Inferior parietal cortex (tissue), 1 donor: ENCODE results near the gene ARHGAP10.
"Not testable (repeated sequence)": the region's sequence is repeated elsewhere in the genome, so short reads cannot be mapped to it uniquely, and the experiment has no call there.

Experiments used
- DNase-seq: peaks from one replicate; pipeline ENCODE4 v3.0.0-alpha.2; 2016; ENCODE audit errors: extremely low spot score

Gene ARHGAP10

DNA sequence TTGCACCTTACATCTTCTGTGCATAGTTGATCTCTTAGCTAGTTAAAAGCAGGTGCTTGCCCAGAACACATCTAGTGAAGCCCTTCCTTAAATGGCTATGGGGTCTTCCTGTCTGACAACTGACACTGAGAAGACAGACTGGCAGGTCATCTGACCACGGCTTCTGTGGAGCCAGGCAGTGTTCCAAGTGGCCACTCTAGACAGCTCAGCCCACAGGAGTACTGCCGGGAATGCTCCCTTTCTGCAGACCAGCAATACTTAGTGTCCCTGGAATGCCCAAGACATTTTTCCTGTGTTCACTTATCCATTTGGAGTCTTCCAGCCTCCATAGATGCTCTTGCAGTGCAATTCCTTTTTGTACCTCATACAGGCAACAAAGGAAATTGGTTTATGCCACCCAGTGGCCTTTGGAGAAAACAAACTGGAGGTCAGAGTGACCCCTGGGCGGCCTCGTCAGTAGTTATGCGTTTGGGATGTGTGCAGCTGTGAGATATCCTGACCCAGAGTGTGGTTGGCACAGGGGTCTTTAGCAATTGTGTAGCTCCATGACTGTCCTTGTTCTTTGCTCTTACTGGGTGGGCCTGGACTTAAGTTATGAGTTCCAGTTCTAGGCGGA lies 335.5 kb downstream of the ARHGAP10 start:
- no peak for DNase-seq

GRCh38 chr4:148068065-148068911 lies 336.4 kb downstream of the ARHGAP10 start:
- DNase-seq: no peak

GRCh38 chr4:148069086-148069894 lies 337.4 kb downstream of the ARHGAP10 start:
- DNase-seq: no peak

GRCh38 chr4:148069895-148070178 lies 337.9 kb downstream of the ARHGAP10 start:
- no peak for DNase-seq

- DNase-seq: no peak
These were observed 339.1 kb downstream of the ARHGAP10 start for GRCh38 chr4:148071009-148071408.

DNA sequence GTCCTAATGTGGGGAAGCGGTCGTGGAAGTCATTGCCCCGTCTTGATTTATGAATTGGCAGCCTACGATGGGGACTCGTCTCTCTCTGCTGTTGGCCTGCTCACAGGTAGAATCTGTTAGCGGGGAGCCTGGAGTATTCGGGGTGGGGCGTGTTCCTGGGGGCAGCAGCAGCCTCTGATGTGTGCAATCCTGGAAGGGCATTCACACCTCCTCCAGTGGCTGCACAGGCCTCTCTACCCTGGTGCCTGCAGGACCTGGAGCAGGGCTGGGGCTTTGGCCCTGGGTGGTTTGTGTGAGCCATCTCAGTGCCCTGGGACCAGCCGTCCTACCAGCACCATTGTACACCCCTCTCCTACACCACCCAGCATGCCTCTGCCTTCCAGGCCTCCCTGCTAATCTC lies 340.9 kb downstream of the ARHGAP10 start:
- no peak for DNase-seq

DNA sequence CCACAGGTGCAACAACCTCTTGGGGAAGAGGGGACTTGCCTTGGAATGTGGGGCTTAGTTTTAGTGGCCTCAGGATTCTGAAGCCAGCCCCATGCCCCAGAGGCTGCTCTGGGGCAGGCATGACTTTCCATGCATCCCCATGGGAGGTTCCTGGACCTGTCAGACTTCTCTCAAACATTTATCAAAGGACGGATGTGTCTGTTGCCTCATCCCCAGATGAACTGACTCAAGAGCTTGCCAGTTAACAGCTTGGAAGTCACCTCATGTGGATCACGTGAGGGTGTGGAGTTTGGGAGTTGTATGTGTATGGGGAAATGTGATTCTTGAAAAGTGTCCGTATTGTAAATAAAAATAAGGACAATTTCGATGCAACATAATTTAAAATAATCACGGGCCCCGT lies 341.5 kb downstream of the ARHGAP10 start:
- no peak for DNase-seq

DNA sequence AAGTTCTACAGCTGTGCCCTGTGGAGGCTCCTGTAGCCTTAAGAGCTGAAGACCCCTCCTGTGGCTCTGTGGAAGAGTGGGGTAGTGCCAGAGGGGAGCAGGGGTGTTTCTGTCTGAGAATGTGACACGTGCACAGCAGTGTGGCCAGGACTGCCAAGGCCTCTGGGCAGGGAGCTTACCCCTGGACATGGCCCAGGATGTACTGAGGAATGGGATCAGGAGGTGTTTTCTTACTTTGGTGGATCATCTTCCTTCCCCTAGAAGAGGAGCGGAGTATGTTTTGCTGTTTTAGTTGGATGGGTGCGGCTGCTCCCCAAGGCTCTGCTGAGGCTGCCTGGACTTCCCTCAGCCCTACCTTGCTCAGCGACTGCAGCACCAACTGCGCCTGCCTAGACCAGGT lies 342.6 kb downstream of the ARHGAP10 start:
- no peak for DNase-seq

GRCh38 chr4:148075438-148075837 lies 343.6 kb downstream of the ARHGAP10 start:
- no peak for DNase-seq

GRCh38 chr4:148076964-148077363 lies 345.1 kb downstream of the ARHGAP10 start:
- DNase-seq: no peak

- DNase-seq: no peak
These were observed 345.7 kb downstream of the ARHGAP10 start for GRCh38 chr4:148077581-148077980.

- DNase-seq: no peak
These were observed 346.2 kb downstream of the ARHGAP10 start for GRCh38 chr4:148078061-148078460.

GRCh38 chr4:148079961-148080360 lies 348.1 kb downstream of the ARHGAP10 start:
- DNase-seq: no peak

- no peak for DNase-seq
These were observed 349.4 kb downstream of the ARHGAP10 start for GRCh38 chr4:148081267-148081666.

DNA sequence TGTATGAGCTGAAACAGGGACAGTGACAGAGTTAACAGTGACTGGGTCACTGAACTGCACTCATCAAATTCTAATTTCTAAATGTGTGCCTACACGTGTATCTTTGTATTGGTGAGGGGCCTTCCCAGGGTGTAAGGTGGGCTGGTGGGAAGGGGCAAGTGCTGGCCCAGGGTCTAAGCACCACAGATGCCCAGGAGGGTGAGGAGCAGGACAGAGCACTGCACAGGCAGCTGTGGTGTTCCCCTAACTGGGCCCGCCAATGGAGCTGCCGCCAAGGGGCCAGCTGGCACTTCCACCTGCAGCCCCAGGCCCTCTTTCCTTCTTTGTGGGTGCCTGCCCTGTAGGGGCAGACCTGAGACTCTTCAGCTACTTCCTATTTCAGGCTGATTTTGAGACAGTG lies 349.9 kb downstream of the ARHGAP10 start:
- DNase-seq: no peak

GRCh38 chr4:148083073-148083472 lies 351.2 kb downstream of the ARHGAP10 start:
- DNase-seq: not testable (repeated sequence)

- DNase-seq: no peak
These were observed 357.7 kb downstream of the ARHGAP10 start for GRCh38 chr4:148089624-148090023.

- DNase-seq: no peak
These were observed 358.1 kb downstream of the ARHGAP10 start for GRCh38 chr4:148090029-148090428.

DNA sequence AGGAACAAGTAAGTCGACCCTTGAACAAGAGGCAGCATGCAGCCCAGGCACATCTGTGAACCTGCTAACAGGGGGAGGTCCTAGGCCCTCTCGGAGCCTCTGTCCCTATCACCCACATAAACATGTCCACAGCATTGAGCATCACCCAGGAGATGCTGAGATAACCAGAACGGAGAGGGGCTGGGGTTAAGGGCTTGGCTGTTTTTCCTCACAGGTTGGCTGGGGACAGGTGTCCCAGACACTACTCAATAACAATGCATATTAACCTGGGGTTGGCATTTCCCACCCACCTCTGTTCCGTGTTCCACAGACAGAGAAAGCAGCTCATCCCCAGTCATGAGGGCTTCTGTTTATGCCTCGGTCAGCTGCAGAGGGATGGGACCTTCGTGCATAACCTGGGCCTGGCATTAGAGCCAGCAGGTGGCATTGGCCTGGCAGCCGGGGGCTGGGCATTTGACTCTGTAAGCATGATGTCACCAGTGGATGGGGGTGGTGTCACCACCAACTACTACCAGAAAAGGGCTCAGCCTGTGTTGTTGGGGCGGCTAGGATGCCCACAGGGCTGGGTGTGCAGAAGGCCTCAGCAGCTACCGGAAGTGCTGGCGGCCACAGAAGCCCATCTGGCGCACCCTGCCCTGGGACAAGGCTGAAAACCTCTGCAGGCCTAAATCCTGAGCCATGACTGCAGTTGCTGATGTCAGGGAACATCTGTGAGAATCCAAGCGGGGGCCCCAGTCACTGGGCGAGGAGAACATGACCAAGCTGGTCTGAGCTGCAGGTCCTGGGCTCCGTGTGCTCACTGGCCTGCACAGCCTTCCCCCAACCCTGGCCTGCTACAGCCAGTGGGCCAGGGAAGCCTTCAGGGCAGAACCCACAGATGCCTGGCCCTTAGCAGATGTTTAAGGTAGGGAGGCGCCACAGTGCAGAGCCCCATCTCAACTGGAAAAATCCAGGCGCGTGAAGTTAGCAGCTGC lies 358.9 kb downstream of the ARHGAP10 start:
- DNase-seq: no peak

GRCh38 chr4:148091896-148092295 lies 360.0 kb downstream of the ARHGAP10 start:
- no peak for DNase-seq

DNA sequence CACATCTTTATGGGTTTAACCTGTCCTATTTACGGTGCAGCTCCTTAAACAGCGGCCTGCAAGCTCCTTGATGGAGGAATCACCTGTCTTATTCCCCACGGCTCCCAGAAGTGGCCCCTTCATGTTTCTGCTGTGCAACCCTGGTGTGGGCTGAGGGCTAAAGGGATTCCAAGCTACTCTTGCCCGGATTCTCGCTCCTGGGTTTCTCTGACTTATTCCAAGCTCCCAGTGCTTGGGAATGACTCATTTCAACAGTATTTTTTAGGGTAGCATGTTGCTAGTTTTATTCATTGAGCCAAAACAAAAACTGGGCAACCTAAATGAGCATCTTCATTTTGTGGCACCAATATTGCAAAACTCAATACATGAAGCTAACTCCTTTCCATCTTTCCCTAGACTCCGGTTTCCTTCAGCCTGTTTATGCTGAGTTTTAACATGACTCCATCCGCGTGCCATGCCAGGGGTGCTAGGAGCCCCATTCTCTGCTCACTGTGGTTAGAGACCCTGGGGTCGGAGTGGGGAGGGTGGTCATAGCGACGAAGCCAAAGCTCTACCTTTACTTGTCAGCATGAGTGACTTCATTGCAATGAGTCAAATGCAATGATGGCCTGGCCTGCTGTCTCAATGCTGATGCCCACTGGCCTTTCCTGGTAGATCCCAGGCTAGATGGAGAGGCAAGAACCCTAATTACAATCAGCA lies 360.6 kb downstream of the ARHGAP10 start:
- DNase-seq: no peak
